OCI-LY3 (cell line): ENCODE results near the gene KRT38.
"Not testable (repeated sequence)": the region's sequence is repeated elsewhere in the genome, so short reads cannot be mapped to it uniquely, and the experiment has no call there.

Experiments
- H2AFZ ChIP-seq: fragments of 200-600, 300-600 bp; shearing (Covaris generic); 2 replicates; pipeline ENCODE4 v1.6.0; 2014; ENCODE audit warnings: antibody characterized with exemption, low read depth, low read length
- H3K27ac ChIP-seq: fragments of 200-600, 300-600 bp; sonication (generic); 2 replicates; pipeline ENCODE4 v1.5.1; 2014; ENCODE audit warnings: mild to moderate bottlenecking, low read length, moderate library complexity, mixed read lengths
- H3K27me3 ChIP-seq: fragments of 200-600, 300-600 bp; sonication (generic); 2 replicates; pipeline ENCODE4 v1.6.1; 2014; ENCODE audit warnings: low read depth, low read length, mixed read lengths
- H3K36me3 ChIP-seq: fragments of 200-600, 300-600 bp; sonication (generic); replicated peaks from 2 replicates; pipeline ENCODE3; 2014; ENCODE audit warnings: low read depth, low read length, mixed read lengths
- H3K4me1 ChIP-seq: fragments of 300-600, 200-600 bp; sonication (generic); 2 replicates; pipeline ENCODE4 v1.6.1; 2014; ENCODE audit warnings: low read length, mixed read lengths
- H3K4me2 ChIP-seq: fragments of 200-600, 300-600 bp; sonication (generic); 2 replicates; pipeline ENCODE4 v1.6.1; 2014; ENCODE audit warnings: low read length, mixed read lengths
- H3K4me3 ChIP-seq: fragments of 300-600, 200-600 bp; sonication (generic); 2 replicates; pipeline ENCODE4 v1.5.1; 2014; ENCODE audit warnings: antibody characterized with exemption, mild to moderate bottlenecking, low read length, moderate library complexity
- H3K79me2 ChIP-seq: fragments of 300-600, 200-600 bp; shearing (Covaris generic); 2 replicates; pipeline ENCODE4 v1.6.1; 2014; ENCODE audit warnings: mild to moderate bottlenecking, low read length, mixed read lengths
- H3K9ac ChIP-seq: fragments of 300-600, 200-600 bp; shearing (Covaris generic); 2 replicates; pipeline ENCODE4 v1.6.0; 2014; ENCODE audit warnings: mild to moderate bottlenecking, low read length, moderate library complexity
- H3K9me3 ChIP-seq: fragments of 200-600, 300-600 bp; shearing (Covaris generic); 2 replicates; pipeline ENCODE4 v1.6.1; 2014; ENCODE audit warnings: low read length, mixed read lengths; ENCODE audit not compliant: insufficient read depth
- H4K20me1 ChIP-seq: fragments of 200-600, 300-600 bp; sonication (generic); 2 replicates; pipeline ENCODE4 v1.6.1; 2016; ENCODE audit warnings: low read length, mixed read lengths; ENCODE audit not compliant: insufficient read depth
- EZH2phosphoT487 ChIP-seq: fragments of 200-600 bp; shearing (Covaris generic); IDR thresholded peaks from 2 replicates; pipeline ENCODE4 v1.6.1; 2018; ENCODE audit warnings: antibody characterized with exemption, mixed run types, low read depth
- TF ChIP-seq, protein P1 (sequence below): fragments of 200-600, 300-600 bp; sonication (generic); IDR thresholded peaks from 2 replicates; pipeline ENCODE4 v1.5.1; 2014; ENCODE audit warnings: antibody characterized with exemption, low read length, low read depth

Gene KRT38

DNA sequence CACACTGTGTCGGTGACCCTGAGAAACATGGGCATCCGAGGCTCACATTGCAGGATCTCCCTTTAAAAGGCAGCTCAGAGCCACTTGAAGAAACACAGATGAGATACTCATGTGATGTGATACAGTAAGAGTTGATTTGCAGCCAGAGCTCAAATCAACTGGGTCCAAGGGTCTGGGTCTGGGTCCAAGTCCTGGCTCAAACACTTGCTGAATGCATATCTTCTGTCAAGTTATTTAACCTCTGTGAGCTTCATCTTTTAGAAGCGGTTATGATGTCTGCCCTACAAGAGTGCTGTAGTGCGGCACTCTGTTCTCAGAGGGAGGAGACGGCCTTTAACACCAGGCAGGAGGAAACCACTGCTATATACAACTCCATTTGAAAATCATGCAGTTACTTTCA, 6.4 kb downstream of the KRT38 start:
- H3K36me3 ChIP-seq, result no peaks in the 10 kb centered on the region
- H3K9me3 ChIP-seq, result no peaks in the 10 kb centered on the region
- no peaks in the 10 kb centered on the region for H3K4me1 ChIP-seq
- H3K4me2 ChIP-seq, result no peak overlapping the region
- TF ChIP-seq, protein P1, sequence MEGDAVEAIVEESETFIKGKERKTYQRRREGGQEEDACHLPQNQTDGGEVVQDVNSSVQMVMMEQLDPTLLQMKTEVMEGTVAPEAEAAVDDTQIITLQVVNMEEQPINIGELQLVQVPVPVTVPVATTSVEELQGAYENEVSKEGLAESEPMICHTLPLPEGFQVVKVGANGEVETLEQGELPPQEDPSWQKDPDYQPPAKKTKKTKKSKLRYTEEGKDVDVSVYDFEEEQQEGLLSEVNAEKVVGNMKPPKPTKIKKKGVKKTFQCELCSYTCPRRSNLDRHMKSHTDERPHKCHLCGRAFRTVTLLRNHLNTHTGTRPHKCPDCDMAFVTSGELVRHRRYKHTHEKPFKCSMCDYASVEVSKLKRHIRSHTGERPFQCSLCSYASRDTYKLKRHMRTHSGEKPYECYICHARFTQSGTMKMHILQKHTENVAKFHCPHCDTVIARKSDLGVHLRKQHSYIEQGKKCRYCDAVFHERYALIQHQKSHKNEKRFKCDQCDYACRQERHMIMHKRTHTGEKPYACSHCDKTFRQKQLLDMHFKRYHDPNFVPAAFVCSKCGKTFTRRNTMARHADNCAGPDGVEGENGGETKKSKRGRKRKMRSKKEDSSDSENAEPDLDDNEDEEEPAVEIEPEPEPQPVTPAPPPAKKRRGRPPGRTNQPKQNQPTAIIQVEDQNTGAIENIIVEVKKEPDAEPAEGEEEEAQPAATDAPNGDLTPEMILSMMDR, result no peak
- no peak for TF ChIP-seq EZH2phosphoT487
- no peak overlapping the region for H3K4me3 ChIP-seq
- H3K9ac ChIP-seq, result no peak overlapping the region
- no peak overlapping the region for H3K27ac ChIP-seq
- H2AFZ ChIP-seq, result no peak overlapping the region
- H4K20me1 ChIP-seq, result no peaks in the 10 kb centered on the region
- no peaks in the 10 kb centered on the region for H3K79me2 ChIP-seq
- peaks cover 10% of the 10 kb centered on the region; the same call in 1 of the 2 replicates for H3K27me3 ChIP-seq

GRCh38 chr17:41434005-41434404, 6.8 kb downstream of the KRT38 start:
- no peak overlapping the region for H3K9ac ChIP-seq
- H3K4me3 ChIP-seq, result no peak overlapping the region
- H3K79me2 ChIP-seq, result no peaks in the 10 kb centered on the region
- H3K4me1 ChIP-seq, result no peaks in the 10 kb centered on the region
- H3K27me3 ChIP-seq, result peaks cover 10% of the 10 kb centered on the region; the same call in 1 of the 2 replicates
- no peak overlapping the region for H3K4me2 ChIP-seq
- H3K27ac ChIP-seq, result no peak overlapping the region
- TF ChIP-seq, protein P1, result no peak
- no peak for TF ChIP-seq EZH2phosphoT487
- H3K36me3 ChIP-seq, result no peaks in the 10 kb centered on the region
- H3K9me3 ChIP-seq, result no peaks in the 10 kb centered on the region
- no peaks in the 10 kb centered on the region for H4K20me1 ChIP-seq
- no peak overlapping the region for H2AFZ ChIP-seq

- Histone ChIP-seq H3K4me3 (no peak overlapping the region), H3K27ac (no peak overlapping the region), H4K20me1 (no peaks in the 10 kb centered on the region), H3K79me2 (no peaks in the 10 kb centered on the region), H3K4me2 (no peak overlapping the region), H3K4me1 (no peaks in the 10 kb centered on the region), H3K9ac (no peak overlapping the region), H3K36me3 (no peaks in the 10 kb centered on the region), H2AFZ (no peak overlapping the region), H3K9me3 (no peaks in the 10 kb centered on the region), H3K27me3 (peaks cover 10% of the 10 kb centered on the region; the same call in 1 of the 2 replicates)
- no peak for TF ChIP-seq EZH2phosphoT487
- TF ChIP-seq, protein P1, result no peak
Observed at GRCh38 chr17:41433586-41433985, 7.2 kb downstream of the KRT38 start.

DNA sequence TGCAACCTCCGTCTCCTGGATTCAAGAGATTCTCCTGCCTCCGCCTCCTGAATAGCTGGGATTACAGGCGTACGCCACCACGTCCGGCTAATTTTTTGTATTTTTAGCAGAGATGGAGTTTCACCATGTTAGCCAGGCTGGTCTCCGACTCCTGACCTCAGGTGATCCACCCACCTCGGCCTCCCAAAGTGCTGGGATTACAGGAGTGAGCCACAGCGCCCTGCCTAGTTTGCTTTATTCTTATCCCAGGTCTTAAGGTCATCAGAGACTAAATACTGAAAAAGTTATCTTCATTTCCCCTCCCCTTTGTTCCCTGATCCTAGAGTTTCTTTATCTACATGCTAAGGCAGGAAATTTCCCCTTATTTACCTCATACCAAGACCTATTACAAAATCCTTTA, 10.4 kb downstream of the KRT38 start:
- H2AFZ ChIP-seq, H3K36me3 ChIP-seq, H3K27me3 ChIP-seq, H3K4me2 ChIP-seq, H3K79me2 ChIP-seq, H3K4me1 ChIP-seq, H3K27ac ChIP-seq, H4K20me1 ChIP-seq, H3K9ac ChIP-seq, H3K4me3 ChIP-seq, H3K9me3 ChIP-seq: not testable (repeated sequence)

DNA sequence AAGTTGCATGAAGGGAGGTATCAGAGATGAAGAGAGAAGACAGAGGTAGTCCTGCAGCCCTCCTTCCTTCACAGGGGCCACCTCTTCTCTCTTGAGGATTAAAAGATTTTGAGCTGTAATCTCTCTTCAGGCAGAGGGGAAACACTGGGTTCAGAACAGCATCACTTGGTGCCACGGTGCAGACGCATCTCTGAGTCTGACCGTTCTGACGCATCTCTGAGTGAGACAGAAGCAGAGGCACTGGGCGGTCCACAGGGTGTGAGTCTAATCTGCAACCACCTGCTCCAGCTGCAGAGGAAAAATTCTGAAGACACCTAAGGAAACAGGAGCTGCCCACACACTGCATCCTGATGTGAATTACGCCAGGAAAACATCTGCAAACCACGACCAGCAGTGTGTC, 11.1 kb downstream of the KRT38 start:
- Histone ChIP-seq H3K36me3 (no peaks in the 10 kb centered on the region), H3K27ac (no peak overlapping the region), H3K79me2 (no peaks in the 10 kb centered on the region), H3K9me3 (no peaks in the 10 kb centered on the region), H3K4me2 (no peak overlapping the region), H3K27me3 (peaks cover 7% of the 10 kb centered on the region; the same call in 1 of the 2 replicates), H3K4me3 (no peak overlapping the region), H3K4me1 (no peaks in the 10 kb centered on the region), H3K9ac (no peak overlapping the region), H4K20me1 (no peaks in the 10 kb centered on the region), H2AFZ (no peak overlapping the region)
- TF ChIP-seq EZH2phosphoT487, result no peak
- TF ChIP-seq, protein P1, result no peak
